ENCODE data around the gene ACTMAP. TPM values are rescaled to one million over a fixed set of nuclear protein-coding genes. Genes with fewer than 3 reads are reported as not detected.
"Not testable (repeated sequence)": the region's sequence is repeated elsewhere in the genome, so short reads cannot be mapped to it uniquely, and the experiment has no call there.

The ACTMAP gene
- polyA plus RNA-seq, 1 donor = 18.5 TPM

DNA sequence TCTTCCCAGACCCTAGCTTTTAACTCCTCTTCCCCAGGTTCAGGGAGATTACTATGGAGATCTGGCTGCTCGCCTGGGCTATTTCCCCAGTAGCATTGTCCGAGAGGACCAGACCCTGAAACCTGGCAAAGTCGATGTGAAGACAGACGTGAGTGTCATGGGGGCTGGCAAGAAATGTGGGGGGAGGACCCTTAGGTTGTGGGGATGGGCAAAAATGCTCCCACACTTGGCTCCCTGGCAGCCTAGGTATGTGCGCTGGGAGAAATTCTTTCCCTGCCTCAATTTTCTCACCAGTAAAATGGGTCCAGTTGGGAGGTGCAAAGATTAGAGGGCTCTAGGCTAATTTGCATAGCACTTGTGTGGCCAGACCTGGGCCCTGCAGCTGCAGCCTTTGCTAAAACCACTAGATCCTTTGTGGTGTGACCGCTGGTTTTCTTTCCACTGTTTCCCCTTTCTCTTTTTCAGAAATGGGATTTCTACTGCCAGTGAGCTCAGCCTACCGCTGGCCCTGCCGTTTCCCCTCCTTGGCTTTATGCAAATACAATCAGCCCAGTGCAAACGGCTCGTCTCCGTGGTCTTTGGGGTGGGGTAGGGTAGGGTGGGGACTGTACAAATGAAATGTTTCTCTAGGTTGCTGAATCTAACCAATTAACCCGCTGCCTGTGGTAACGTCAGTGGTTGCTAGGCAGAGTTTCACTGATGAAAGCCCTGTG lies 26.8 kb upstream of the ACTMAP start:
- DNase-seq = peak; percentile 95

DNA sequence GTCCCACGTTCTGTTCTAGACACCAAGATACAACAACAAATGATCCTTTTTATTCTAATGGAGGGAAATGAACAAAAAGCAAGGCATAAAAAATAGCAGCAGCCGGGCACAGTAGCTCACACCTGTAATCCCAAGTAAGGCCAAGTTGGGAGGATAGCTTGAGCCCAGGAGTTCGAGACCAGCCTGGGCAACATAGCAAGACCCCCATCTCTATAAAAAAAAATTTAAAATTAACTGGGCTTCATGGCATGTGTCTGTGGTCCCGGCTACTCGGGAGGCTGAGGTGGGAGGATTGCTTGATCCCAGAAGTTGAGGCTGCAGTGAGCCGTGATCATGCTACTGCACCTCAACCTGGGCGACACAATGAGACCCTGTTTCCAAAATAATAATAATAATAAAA lies 26.1 kb upstream of the ACTMAP start:
- DNase-seq = no peak

DNA sequence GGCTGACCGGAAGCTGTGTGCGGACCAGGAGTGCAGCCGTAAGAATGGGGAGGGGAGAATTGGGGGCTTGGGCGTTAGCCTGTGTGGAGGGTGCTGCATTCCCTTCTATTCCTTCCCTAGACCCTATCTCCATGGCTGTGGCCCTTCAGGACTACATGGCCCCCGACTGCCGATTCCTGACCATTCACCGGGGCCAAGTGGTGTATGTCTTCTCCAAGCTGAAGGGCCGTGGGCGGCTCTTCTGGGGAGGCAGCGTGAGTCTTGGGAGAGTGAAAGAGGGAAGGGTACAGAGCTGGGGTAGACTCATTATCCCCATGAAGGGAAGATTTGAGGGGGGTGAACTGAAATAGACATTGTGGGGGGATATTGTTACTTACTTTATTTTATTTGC lies 25.4 kb upstream of the ACTMAP start:
- no peak for DNase-seq

DNA sequence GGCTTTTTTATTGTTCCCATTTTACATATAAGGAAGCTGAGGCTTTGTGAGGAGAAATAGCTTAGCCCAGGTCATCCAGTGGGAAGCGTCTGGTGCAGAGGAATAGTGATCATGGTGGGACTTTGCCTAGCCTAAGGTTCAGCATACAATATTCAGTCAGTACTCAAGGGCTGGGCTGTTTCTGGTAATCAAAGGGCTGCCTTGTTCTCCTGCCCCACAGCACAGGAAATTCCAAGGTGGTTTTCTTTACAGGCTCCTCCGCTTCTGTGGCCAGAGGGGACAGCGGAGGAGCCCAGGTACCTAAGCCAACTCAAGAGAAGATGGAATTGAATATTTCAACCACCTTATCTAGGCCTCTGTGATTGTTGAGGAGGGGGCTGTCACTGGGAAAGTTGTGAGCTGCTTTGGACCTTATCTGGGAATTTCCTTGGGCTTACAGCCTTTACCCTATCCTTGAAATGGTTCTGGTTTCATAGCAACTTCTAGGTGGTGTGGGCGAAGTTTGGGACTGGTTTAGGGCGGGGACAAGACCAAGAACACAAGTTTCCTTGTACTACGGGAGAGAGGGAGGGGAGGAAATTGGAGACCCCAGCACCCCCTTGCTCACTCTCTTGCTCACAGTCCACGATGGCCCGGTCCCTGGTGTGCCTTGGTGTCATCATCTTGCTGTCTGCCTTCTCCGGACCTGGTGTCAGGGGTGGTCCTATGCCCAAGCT lies 24.8 kb upstream of the ACTMAP start, which contains the start of gene MIA:
Gene MIA (plus strand): TSS at position 606 of the 716 bp plus-strand sequence. CDS start 22 bp downstream, at position 628.
- no peak for DNase-seq

DNA sequence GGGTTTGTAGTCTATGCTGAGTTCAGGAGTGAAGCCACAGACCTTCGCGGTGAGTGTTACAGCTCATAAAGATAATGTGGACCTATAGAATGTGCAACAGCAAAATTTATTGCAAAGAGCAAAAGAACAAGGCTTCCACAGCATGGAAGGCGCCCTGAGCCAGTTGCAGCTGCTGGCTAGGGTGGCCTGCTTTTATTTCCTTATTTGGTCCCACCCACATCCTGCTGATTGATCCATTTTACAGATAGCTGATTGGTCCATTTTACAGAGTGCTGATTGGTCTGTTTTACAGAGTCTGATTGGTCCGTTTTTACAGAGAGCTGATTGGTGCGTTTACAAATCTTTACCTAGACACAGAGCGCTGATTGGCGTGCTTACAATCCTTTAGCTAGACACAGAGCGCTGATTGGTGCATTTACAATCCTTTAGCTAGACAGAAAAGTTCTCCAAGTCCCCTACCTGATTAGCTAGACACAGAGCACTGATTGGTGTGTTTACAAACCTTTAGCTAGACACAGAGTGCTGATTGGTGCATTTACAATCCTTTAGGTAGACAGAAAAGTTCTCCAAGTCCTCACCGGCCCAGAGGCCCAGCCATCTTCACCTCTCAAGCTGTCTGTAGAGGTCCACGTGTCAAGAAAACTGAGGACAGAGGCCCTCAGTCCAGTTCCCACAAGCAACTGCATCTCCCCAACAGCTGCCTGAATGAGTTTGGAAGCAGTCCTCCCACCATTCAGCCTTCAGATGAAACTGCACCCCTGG lies 21.0 kb upstream of the ACTMAP start:
- DNase-seq = not testable (repeated sequence)

DNA sequence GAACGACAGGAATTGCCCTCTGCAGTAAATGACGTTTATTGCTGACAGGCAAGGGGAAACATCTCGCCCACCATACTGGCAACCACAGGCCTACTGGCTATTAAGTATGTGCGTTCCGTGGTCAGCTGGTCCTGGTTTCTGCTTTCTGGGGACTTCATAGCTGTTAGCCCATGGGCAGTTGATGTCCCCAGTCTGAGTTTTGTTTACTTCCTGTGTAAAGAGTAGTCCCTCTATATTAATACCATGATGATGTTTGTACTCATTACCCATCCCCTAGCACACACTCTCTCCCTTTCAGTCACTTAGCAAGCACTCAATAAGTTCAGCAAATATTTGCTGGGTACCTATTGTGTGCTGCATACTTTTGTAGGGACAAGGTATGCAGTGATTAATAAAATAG lies 18.6 kb upstream of the ACTMAP start:
- no peak for DNase-seq

DNA sequence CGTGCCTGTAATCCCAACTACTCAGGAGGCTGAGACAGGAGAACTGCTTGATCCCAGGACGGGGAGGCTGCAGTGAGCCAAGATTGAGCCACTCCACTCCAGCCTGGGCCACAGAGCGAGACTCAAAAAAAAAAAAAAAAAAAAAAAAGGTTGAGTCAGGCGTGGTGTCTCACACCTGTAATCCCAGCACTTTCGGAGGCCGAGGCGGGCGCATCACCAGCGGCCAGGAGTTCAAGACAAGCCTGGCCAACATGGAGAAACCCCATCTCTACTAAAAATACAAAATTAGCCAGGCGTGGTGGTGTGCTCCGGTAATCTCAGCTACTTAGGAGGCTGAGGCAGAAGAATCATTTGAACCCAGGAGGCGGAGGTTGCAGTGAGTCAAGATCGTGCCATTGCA lies 16.1 kb upstream of the ACTMAP start:
- not testable (repeated sequence) for DNase-seq

DNA sequence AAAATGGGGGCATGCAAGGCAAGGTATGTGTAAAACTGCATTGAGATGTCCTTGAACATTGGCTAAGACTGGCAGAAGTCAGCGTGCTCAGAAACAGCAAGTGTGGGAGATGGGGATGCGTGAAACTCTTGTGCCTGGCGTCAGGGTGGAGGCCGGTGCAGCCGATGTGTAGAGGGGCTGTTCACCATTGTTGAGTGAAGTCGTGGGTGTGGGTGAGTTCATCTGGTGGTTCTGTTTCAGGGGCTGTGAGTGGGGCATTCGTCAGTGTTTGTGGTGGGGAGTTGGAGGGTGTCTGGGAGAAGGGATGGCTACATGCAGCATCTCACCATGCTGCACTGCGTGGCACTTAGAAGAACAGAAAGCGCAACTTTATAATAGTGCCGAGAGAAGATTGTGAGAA lies 13.7 kb upstream of the ACTMAP start:
- DNase-seq = no peak

DNA sequence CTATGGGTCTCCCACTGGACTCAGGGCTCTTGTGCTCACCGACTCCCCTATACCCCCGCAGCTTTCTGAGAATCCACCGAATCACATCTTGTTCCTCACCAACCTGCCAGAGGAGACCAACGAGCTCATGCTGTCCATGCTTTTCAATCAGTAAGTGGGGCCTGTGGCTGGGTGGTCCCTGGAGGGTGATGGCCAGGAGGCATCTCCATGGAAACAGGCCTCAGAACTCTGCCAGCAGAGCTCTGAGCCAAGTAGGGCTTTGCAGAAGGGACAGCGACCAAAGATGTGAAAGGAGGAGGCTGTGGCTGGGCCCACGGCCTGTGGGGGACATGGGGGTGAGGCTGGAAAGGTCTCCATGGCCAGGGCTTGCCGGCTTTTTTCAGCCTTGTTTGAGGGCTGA lies 13.2 kb upstream of the ACTMAP start:
- DNase-seq = no peak

DNA sequence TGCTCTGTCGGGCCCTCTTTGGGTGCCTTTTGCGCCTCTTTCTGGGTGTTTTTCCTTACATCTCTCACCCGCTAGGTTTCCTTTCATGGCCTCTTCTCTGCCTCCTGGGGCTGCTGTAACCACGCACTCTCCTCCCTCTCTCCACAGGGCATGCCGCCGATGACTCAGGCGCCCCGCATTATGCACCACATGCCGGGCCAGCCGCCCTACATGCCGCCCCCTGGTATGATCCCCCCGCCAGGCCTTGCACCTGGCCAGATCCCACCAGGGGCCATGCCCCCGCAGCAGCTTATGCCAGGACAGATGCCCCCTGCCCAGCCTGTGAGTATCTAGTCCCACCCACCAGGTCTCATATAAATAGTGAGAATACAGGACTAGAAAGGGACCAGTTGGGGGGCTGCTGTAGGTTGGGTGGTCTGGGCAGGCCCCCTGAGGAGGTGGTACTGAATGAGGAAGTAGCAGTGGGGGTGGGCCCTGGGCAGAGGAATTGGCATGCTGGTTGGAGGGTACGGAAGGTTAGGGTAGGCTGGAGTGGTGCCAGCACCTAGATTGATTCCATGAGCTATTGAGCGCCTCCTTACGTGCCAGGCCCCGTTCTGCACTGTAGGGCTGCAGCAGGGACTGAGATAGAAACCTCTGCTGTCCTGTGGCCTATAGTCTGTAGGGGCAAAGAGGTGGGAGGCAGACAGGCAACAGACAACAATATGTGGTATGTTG lies 12.6 kb upstream of the ACTMAP start:
- no peak for DNase-seq

DNA sequence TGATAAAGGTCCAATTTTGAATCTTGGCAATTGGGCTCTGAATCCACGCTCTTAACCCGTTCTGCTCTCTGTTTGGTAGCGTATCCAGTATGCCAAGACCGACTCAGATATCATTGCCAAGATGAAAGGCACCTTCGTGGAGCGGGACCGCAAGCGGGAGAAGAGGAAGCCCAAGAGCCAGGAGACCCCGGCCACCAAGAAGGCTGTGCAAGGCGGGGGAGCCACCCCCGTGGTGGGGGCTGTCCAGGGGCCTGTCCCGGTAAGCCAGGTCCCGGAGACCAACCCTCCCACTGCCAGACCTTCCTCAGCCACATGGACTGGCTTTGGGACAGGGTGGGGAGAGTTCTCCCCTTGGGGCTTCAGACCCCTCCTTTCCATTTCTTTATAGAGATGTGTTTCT lies 9.1 kb upstream of the ACTMAP start:
- DNase-seq = no peak

DNA sequence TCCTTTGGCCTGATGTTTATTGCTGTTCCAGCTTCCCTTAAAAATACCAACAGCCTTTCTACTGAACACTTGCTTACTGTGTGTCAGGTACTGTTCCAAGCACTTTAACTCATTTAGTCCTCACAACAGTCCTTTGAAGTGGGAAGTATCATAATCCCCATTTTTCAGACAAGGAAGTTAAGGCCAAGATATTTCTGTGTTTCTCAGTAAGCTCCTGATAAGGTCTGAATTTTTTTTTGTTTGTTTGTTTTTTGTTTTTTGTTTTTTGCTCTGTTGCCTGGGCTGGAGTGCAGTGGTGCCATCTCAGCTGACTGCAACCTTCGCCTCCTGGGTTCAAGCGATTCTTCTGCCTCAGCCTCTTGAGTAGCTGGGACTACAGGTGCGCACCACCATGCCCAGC lies 8.2 kb upstream of the ACTMAP start:
- no peak for DNase-seq

DNA sequence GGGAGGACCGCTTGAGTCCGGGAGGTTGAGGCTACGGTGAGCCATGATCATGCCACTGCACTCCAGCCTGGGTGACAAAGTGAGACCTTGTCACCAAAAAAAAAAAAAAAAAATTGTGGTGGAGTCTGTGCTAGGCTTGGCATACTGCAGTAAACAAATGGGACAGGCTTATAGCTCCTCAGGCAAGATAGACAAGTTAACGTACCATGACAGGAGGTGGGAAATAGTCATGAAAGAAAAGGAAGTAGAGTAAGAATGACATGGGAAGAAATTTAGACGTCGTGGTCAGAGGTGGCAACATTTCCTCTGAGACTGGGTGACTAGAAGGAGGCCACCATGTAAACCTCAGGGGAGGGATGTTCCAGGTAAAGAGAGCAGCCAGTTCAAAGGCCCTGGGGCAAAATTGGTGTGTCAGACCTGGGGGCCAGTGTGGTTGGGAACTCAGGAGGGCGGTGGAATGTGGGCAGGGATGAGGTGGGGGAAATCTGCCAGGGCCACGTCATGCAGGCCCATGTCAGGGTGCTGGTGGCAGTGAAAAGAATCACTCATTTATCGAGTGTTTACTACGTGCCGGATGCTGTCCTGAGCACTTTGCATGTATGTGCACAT lies 6.3 kb upstream of the ACTMAP start:
- DNase-seq = no peak

DNA sequence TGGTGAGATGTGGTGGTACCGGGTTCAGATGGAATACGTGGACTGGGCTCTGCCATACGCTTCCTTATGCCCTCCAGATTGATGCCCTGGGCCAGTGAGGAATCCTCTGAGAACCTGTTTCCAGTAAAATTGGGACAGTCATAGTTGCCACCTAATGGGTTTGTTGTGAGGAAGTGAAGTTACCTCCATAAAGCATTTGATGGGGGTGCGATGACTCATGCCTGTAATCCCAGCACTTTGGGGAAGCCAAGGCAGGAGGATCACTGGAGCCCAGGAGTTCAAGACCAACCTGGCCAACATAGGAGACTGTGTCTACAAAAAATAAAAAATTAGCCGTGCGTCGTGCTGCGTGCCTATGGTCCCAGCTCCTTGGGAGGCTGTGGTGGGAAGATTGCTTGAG lies 5.5 kb upstream of the ACTMAP start:
- DNase-seq = no peak

DNA sequence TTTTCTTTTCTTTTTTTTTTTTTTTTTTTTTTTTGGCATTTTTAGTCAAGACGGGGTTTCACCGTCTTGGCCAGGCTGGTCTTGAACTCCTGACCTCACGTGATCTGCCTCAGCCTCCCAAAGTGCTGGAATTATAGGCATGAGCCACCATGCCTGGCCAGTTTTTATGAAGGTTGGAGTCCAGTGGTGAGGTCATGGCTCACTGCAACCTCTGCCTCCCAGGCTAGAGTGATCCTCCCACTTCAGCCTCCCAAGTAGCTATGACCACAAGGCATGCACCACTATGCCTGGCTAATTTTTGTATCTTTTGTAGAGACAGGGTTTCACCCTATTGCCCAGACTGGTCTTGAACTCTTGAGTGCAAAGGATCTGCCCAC lies 5.0 kb upstream of the ACTMAP start:
- no peak for DNase-seq

DNA sequence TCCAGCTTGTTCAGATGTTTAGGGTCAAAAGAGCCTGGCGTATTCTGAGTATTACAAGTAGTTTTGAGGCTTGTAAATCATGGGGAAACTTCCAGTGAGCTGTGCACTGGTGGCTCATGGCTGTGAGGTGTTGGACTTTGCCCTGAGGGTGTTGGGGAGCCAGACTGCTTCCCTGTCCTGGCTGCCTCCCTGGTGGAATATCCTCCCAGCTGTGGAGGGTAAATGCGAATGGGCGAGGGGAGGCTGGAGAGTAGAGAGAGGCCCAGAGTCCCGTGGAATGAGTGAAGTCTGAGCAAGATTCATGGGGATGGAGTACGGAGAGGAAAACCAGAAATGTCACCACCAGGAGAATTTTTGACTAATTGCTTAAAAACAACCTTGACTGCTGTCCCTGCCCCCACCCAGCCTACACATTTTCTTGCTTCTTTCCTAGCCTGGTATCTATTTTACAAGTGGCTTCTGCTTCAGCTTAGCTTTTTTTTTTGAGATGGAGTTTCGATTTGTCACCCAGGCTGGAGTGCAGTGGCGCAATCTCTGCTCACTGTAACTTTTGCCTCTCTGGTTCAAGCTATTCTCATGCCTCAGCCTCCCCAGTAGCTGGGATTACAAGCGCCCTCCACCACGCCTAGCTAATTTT lies 4.5 kb upstream of the ACTMAP start:
- no peak for DNase-seq

DNA sequence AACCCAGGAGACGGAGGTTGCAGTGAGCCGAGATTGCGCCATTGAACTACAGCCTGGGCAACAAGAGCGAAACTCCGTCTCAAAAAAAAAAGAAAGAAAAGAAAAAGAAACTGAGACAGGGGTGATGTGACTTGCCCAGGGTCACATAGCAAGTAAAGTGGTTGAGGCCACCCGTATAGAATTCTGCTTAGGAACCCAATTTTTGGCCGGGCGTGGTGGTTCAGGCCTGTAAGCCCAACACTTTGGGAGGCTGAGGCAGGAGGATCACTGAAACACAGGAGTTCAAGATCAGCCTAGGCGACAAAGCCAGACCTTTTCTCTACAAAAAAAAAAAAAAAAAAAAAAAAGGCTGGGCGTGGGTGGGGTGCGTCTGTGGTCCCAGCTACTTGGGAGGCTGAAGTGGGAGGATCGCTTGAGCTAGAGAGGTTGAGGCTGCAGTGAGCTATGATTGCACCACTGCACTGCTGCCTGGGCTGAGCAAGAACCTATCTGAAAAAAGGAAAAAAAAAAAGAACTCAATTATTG lies 2.0 kb upstream of the ACTMAP start:
- DNase-seq = no peak

DNA sequence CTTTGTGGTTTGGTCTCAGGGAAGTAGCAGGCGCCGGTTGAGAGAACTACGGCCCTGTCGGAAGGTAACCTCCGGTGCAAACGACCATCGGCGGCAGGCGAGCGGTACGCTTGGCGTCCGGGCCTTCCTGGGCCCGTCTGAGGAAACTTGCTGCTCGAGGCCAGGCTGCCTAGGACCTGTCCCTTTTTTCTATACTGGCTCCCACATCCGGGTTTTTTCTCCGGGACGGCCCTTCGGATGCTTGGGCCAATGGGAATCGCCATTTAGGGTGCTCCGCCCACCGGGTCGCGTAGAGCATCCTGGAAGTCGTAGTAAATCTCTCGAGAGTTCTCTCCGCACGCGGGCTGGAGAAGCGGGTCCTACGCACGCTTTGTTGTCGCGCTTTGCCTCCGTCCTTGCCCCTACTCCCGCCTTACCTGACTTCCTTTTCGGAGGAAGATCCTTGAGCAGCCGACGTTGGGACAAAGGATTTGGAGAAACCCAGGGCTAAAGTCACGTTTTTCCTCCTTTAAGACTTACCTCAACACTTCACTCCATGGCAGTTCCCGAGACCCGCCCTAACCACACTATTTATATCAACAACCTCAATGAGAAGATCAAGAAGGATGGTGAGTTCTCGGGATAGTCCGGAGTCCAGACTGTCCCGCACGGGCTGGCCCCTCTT lies 729 bp upstream of the ACTMAP start, which contains the start of gene SNRPA:
Gene SNRPA (plus strand): TSS at position 330 of the 664 bp plus-strand sequence. CDS start 206 bp downstream, at position 536.
- DNase-seq = peak; percentile 98

DNA sequence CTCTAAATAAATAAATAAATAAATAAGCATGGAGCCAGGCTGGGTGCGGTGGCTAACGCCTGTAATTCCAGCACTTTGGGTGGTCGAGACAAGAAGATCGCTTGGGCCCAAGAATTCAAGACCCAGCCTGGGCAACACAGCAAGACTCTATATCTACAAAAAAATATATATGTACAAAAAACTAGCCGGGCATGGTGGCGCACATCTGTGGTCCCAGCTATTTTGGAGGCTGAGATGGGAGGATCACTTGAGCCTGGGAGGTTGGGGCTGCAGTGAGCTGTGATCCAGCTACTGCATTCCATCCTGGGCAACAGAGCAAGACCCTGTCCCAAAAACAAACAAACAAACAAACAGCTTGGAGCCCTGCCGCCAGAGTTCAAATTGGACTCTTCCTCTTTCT lies 2.7 kb downstream of the ACTMAP start:
- DNase-seq = no peak

DNA sequence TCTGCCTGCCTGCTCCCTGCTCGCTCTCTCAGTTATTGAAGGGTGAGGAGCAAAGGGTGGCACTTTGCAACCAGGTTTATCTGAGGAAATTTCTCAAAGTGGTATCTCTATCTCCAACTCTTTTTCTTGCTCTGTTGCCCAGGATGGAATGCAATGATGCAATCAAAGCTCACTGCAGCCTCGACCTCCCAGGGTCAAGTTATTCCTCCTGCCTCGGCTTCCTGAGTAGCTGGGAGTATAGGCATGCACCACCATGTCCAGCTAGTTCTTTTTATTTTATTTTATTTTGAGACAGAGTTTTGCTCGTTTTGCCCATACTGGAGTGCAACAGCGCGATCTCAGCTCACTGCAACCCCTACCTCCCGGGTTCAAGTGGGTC lies 4.9 kb downstream of the ACTMAP start:
- DNase-seq = no peak

Data from left kidney (tissue), 2 donors.